OCI-LY1 (cell line): ENCODE results near the gene ARIH1.

Experiments
- H2AFZ ChIP-seq: fragments of 200-600 bp; sonication (generic), shearing (Covaris generic); 2 replicates; pipeline ENCODE4 v1.6.0; 2014; ENCODE audit warnings: antibody characterized with exemption, mild to moderate bottlenecking, low read length
- H3F3A ChIP-seq: fragments of 200-600 bp; sonication (generic), shearing (Covaris generic); 2 replicates; pipeline ENCODE4 v1.6.0; 2014; ENCODE audit warnings: mild to moderate bottlenecking, antibody characterized with exemption, low read length, moderate library complexity; ENCODE audit not compliant: insufficient read depth
- H3K27ac ChIP-seq: fragments of 200-600 bp; sonication (generic); 2 replicates; pipeline ENCODE4 v1.5.1; 2014; ENCODE audit warnings: low read length, mixed run types, mild to moderate bottlenecking, low read depth; ENCODE audit not compliant: poor library complexity, severe bottlenecking
- H3K27me3 ChIP-seq: fragments of 200-600 bp; sonication (generic); 2 replicates; pipeline ENCODE4 v1.6.0; 2014; ENCODE audit warnings: antibody characterized with exemption, mild to moderate bottlenecking, low read length, moderate library complexity; ENCODE audit not compliant: insufficient read depth
- H3K36me3 ChIP-seq: fragments of 200-600 bp; sonication (generic); 2 replicates; pipeline ENCODE4 v1.6.1; 2014; ENCODE audit warnings: mild to moderate bottlenecking, antibody characterized with exemption, low read length, moderate library complexity, mixed read lengths; ENCODE audit not compliant: insufficient read depth
- H3K4me1 ChIP-seq: fragments of 200-600 bp; sonication (generic); 2 replicates; pipeline ENCODE4 v1.5.1; 2014; ENCODE audit warnings: mild to moderate bottlenecking, low read length, moderate library complexity; ENCODE audit not compliant: insufficient read depth, severe bottlenecking
- H3K4me2 ChIP-seq: fragments of 200-600 bp; sonication (generic), shearing (Covaris generic); 2 replicates; pipeline ENCODE4 v1.6.1; 2014; ENCODE audit warnings: low read length
- H3K4me3 ChIP-seq: fragments of 200-600 bp; sonication (generic); 2 replicates; pipeline ENCODE4 v1.5.1; 2014; ENCODE audit warnings: low read length, low read depth, mild to moderate bottlenecking, mixed read lengths; ENCODE audit not compliant: poor library complexity, severe bottlenecking
- H3K79me2 ChIP-seq: fragments of 200-600 bp; shearing (Covaris generic); 2 replicates; pipeline ENCODE4 v1.6.1; 2016; ENCODE audit warnings: mixed run types, low read length, mixed read lengths; ENCODE audit not compliant: insufficient read depth
- H3K9ac ChIP-seq: fragments of 200-600 bp; sonication (generic), shearing (Covaris generic); 2 replicates; pipeline ENCODE4 v1.6.1; 2014; ENCODE audit warnings: mild to moderate bottlenecking, low read length, mixed read lengths
- H3K9me2 ChIP-seq: fragments of 200-600 bp; sonication (generic), shearing (Covaris generic); 2 replicates; pipeline ENCODE4 v1.6.1; 2014; ENCODE audit warnings: low read depth, mild to moderate bottlenecking, low read length, mixed read lengths
- H3K9me3 ChIP-seq: fragments of 200-600 bp; shearing (Covaris generic); 2 replicates; pipeline ENCODE4 v1.6.1; 2014; ENCODE audit warnings: low read length, mixed read lengths
- H4K20me1 ChIP-seq: fragments of 200-600 bp; sonication (generic), shearing (Covaris generic); 2 replicates; pipeline ENCODE4 v1.6.0; 2016; ENCODE audit warnings: mild to moderate bottlenecking, low read length; ENCODE audit not compliant: insufficient read depth
- EZH2 ChIP-seq: fragments of 200-600 bp; sonication (generic), shearing (Covaris generic); IDR thresholded peaks from 2 replicates; pipeline ENCODE4 v1.8.0; 2017; ENCODE audit warnings: borderline replicate concordance, mixed run types, mild to moderate bottlenecking, antibody characterized with exemption, low read length, moderate library complexity, mixed read lengths
- TF ChIP-seq, protein P1 (sequence below): fragments of 200-600 bp; sonication (generic), shearing (Covaris generic); IDR thresholded peaks from 2 replicates; pipeline ENCODE4 v1.5.1; 2017; ENCODE audit warnings: mild to moderate bottlenecking, antibody characterized with exemption, low read length, moderate library complexity, mixed read lengths

The ARIH1 gene

DNA sequence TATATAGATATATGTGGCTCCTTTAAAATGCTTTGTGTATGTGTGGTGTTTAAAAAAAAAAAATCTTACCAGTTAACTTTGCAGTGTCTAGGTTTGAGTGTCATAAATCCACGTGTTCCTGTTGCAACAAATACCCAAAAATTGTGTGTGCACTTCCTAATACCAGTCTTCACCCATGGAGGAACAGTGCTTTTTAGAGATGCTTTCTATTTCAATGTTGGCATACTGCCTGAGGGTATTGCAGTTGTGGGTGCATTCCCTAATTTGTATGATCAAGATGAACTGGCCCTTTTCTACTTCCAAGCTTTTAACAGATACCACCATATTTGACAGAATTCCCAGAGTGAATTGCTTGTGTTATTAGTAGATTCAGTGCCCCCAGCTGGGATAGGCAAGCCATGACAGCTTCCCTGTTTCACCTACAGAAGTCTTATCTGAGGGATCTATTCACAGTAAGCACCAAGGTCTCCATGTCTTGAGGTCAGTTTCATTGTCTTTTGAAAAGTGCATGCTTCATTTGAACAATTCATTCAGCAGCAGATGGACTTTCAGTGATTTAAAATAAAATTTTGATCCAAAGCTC lies 111.4 kb downstream of the ARIH1 start:
- H3K4me1 ChIP-seq: no peaks in the 10 kb centered on the region
- no peak overlapping the region for H2AFZ ChIP-seq
- no peaks in the 10 kb centered on the region for H3K9me2 ChIP-seq
- no peaks in the 10 kb centered on the region for H3K27me3 ChIP-seq
- TF ChIP-seq, protein P1, sequence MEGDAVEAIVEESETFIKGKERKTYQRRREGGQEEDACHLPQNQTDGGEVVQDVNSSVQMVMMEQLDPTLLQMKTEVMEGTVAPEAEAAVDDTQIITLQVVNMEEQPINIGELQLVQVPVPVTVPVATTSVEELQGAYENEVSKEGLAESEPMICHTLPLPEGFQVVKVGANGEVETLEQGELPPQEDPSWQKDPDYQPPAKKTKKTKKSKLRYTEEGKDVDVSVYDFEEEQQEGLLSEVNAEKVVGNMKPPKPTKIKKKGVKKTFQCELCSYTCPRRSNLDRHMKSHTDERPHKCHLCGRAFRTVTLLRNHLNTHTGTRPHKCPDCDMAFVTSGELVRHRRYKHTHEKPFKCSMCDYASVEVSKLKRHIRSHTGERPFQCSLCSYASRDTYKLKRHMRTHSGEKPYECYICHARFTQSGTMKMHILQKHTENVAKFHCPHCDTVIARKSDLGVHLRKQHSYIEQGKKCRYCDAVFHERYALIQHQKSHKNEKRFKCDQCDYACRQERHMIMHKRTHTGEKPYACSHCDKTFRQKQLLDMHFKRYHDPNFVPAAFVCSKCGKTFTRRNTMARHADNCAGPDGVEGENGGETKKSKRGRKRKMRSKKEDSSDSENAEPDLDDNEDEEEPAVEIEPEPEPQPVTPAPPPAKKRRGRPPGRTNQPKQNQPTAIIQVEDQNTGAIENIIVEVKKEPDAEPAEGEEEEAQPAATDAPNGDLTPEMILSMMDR: no peak
- TF ChIP-seq EZH2: no peak
- H3K4me3 ChIP-seq: no peak overlapping the region
- no peak overlapping the region for H3K4me2 ChIP-seq
- no peaks in the 10 kb centered on the region for H3K9me3 ChIP-seq
- no peak overlapping the region for H3K9ac ChIP-seq
- H4K20me1 ChIP-seq: no peaks in the 10 kb centered on the region
- no peak overlapping the region for H3K27ac ChIP-seq
- no peaks in the 10 kb centered on the region for H3F3A ChIP-seq
- H3K79me2 ChIP-seq: no peaks in the 10 kb centered on the region
- peaks cover 35% of the 10 kb centered on the region; the same call in 1 of the 2 replicates for H3K36me3 ChIP-seq

- no peak overlapping the region for H3K9ac ChIP-seq
- H2AFZ ChIP-seq: no peak overlapping the region
- no peaks in the 10 kb centered on the region for H3K4me1 ChIP-seq
- no peak for TF ChIP-seq EZH2
- TF ChIP-seq, protein P1: no peak
- H3K9me2 ChIP-seq: no peaks in the 10 kb centered on the region
- no peak overlapping the region for H3K4me3 ChIP-seq
- H4K20me1 ChIP-seq: no peaks in the 10 kb centered on the region
- H3K27me3 ChIP-seq: no peaks in the 10 kb centered on the region
- H3K36me3 ChIP-seq: peaks cover 11% of the 10 kb centered on the region; the same call in 1 of the 2 replicates
- no peaks in the 10 kb centered on the region for H3K9me3 ChIP-seq
- no peaks in the 10 kb centered on the region for H3K79me2 ChIP-seq
- no peak overlapping the region for H3K4me2 ChIP-seq
- H3F3A ChIP-seq: no peaks in the 10 kb centered on the region
- no peak overlapping the region for H3K27ac ChIP-seq
These were observed 114.0 kb downstream of the ARIH1 start for GRCh38 chr15:72588096-72588495.

DNA sequence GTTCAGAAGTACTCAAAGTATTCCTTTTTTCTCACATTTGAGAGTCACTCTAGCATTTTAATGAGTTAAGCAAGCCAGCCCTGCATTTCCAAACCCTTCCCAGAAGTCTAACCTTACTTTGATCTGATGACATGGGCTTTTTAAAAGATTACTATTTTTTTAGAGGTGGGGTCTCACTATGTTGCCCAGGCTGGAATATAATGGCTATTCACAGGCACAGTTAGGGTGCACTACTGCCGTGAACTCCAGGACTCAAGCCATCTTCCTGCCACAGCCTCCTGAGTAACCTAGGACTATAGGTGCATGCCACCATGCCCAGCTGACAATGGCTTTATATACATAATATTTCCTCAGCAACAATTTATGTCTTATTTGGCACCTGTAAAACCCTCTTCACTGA lies 116.3 kb downstream of the ARIH1 start:
- Histone ChIP-seq H3K4me1 (no peaks in the 10 kb centered on the region), H4K20me1 (no peaks in the 10 kb centered on the region), H3K79me2 (no peaks in the 10 kb centered on the region), H3K4me2 (no peak overlapping the region), H3K9me3 (no peaks in the 10 kb centered on the region), H2AFZ (no peak overlapping the region), H3K9me2 (no peaks in the 10 kb centered on the region), H3K36me3 (peaks cover 5% of the 10 kb centered on the region; the same call in 1 of the 2 replicates), H3K27me3 (no peaks in the 10 kb centered on the region), H3K27ac (no peak overlapping the region), H3F3A (no peaks in the 10 kb centered on the region), H3K9ac (no peak overlapping the region), H3K4me3 (no peak overlapping the region)
- TF ChIP-seq, protein P1: no peak
- TF ChIP-seq EZH2: no peak
